HFF-Myc (cell line): ENCODE data around the gene EMC1.

Experiments used
- DNase-seq: peaks from one replicate; pipeline ENCODE4 v3.0.0-alpha.2; 2011; ENCODE audit warnings: low read depth; ENCODE audit errors: extremely low read depth
- H3K4me3 ChIP-seq: replicated peaks from 2 replicates; pipeline ENCODE4 v1.5.1; 2011; ENCODE audit warnings: low read depth, mild to moderate bottlenecking, control low read depth, low read length
- CTCF ChIP-seq: IDR thresholded peaks from 2 replicates; pipeline ENCODE4 v1.5.1; 2012; ENCODE audit warnings: mild to moderate bottlenecking, low read depth, low read length, control low read depth; ENCODE audit errors: missing control alignments

The EMC1 gene

GRCh38 chr1:19197845-19198244 lies 53.5 kb downstream of the EMC1 start:
- no peak for TF ChIP-seq CTCF
- H3K4me3 ChIP-seq, result no peak overlapping the region
- DNase-seq, result no peak

- no peak overlapping the region for H3K4me3 ChIP-seq
- no peak for TF ChIP-seq CTCF
- no peak for DNase-seq
Observed at GRCh38 chr1:19196331-19196730, 55.0 kb downstream of the EMC1 start.

- no peak for DNase-seq
- no peak for TF ChIP-seq CTCF
- no peak overlapping the region for H3K4me3 ChIP-seq
Observed at GRCh38 chr1:19193004-19193403, 58.3 kb downstream of the EMC1 start.

GRCh38 chr1:19191811-19192210 lies 59.5 kb downstream of the EMC1 start:
- no peak for DNase-seq
- TF ChIP-seq CTCF, result no peak
- no peak overlapping the region for H3K4me3 ChIP-seq

- no peak for DNase-seq
- no peak for TF ChIP-seq CTCF
- no peak overlapping the region for H3K4me3 ChIP-seq
Observed at GRCh38 chr1:19190468-19190867, 60.9 kb downstream of the EMC1 start.

- no peak overlapping the region for H3K4me3 ChIP-seq
- no peak for TF ChIP-seq CTCF
- no peak for DNase-seq
Observed at GRCh38 chr1:19189270-19189669, 62.1 kb downstream of the EMC1 start.

GRCh38 chr1:19187852-19188251 lies 63.5 kb downstream of the EMC1 start:
- H3K4me3 ChIP-seq, result no peak overlapping the region
- TF ChIP-seq CTCF, result no peak
- DNase-seq, result no peak
